ENCODE data around the gene CCDC146. TPM values are rescaled to one million over a fixed set of nuclear protein-coding genes. Genes with fewer than 3 reads are reported as not detected.
"Not testable (repeated sequence)": the region's sequence is repeated elsewhere in the genome, so short reads cannot be mapped to it uniquely, and the experiment has no call there.

Gene CCDC146
- total RNA-seq, 1 experiment from 2014 or later, result 14.6 TPM

- peak overlapping the region; percentile 88; the same call in 1 of the 2 replicates for H2AFZ ChIP-seq (ENCODE audit: low read length)
These were observed 6.4 kb downstream of the CCDC146 start for GRCh38 chr7:77128582-77129410.

GRCh38 chr7:77131781-77132180 lies 9.4 kb downstream of the CCDC146 start:
- H3K79me2 ChIP-seq (ENCODE audit: low read length); H2AFZ ChIP-seq (ENCODE audit: low read length); H3K4me2 ChIP-seq (ENCODE audit: low read depth, low read length, poor library complexity, severe bottlenecking); H3K27me3 ChIP-seq (ENCODE audit: low read length); H4K20me1 ChIP-seq (ENCODE audit: insufficient read depth, low read depth, low read length); H3K36me3 ChIP-seq (ENCODE audit: insufficient read depth, low read length); H3K27ac ChIP-seq (ENCODE audit: low read length); H3K9me2 ChIP-seq (replicated peaks; ENCODE audit: insufficient read depth, low read length); H3K9ac ChIP-seq (ENCODE audit: low read length); DNase-seq; H3K4me3 ChIP-seq (ENCODE audit: low read length); H3K9me3 ChIP-seq (ENCODE audit: low read length): not testable (repeated sequence)
- H3K4me1 ChIP-seq (ENCODE audit: low read length), result peaks cover 19% of the 10 kb centered on the region

More at GRCh38 chr7:77128582-77129410, 6.4 kb downstream of the CCDC146 start:
- not testable (repeated sequence) for H3K9me3 ChIP-seq (ENCODE audit: low read length); H4K20me1 ChIP-seq (ENCODE audit: insufficient read depth, low read depth, low read length); H3K79me2 ChIP-seq (ENCODE audit: low read length); H3K9me2 ChIP-seq (replicated peaks; ENCODE audit: insufficient read depth, low read length); H3K36me3 ChIP-seq (ENCODE audit: insufficient read depth, low read length); H3K4me3 ChIP-seq (ENCODE audit: low read length); H3K27me3 ChIP-seq (ENCODE audit: low read length)
- Histone ChIP-seq H3K9ac (ENCODE audit: low read length) (peak overlapping the region; percentile 40; the same call in 1 of the 2 replicates), H3K4me1 (ENCODE audit: low read length) (peaks cover 19% of the 10 kb centered on the region), H3K4me2 (ENCODE audit: low read depth, low read length, poor library complexity, severe bottlenecking) (peak overlapping the region; percentile 38), H3K27ac (ENCODE audit: low read length) (peak overlapping the region; percentile 50)
- DNase-seq, result peak; percentile 45

- not testable (repeated sequence) for H3K9ac ChIP-seq (ENCODE audit: low read length); H3K79me2 ChIP-seq (ENCODE audit: low read length); H3K4me1 ChIP-seq (ENCODE audit: low read length); H2AFZ ChIP-seq (ENCODE audit: low read length); H3K4me3 ChIP-seq (ENCODE audit: low read length); H3K4me2 ChIP-seq (ENCODE audit: low read depth, low read length, poor library complexity, severe bottlenecking); H4K20me1 ChIP-seq (ENCODE audit: insufficient read depth, low read depth, low read length); H3K36me3 ChIP-seq (ENCODE audit: insufficient read depth, low read length); H3K27me3 ChIP-seq (ENCODE audit: low read length); H3K9me2 ChIP-seq (replicated peaks; ENCODE audit: insufficient read depth, low read length); H3K9me3 ChIP-seq (ENCODE audit: low read length); H3K27ac ChIP-seq (ENCODE audit: low read length); DNase-seq
These were observed 16.3 kb downstream of the CCDC146 start for GRCh38 chr7:77138668-77139067.

GRCh38 chr7:77140291-77140690 lies 17.9 kb downstream of the CCDC146 start:
- not testable (repeated sequence) for H3K9me2 ChIP-seq (replicated peaks; ENCODE audit: insufficient read depth, low read length); DNase-seq; H3K4me3 ChIP-seq (ENCODE audit: low read length); H2AFZ ChIP-seq (ENCODE audit: low read length); H3K4me2 ChIP-seq (ENCODE audit: low read depth, low read length, poor library complexity, severe bottlenecking); H3K9me3 ChIP-seq (ENCODE audit: low read length); H3K27me3 ChIP-seq (ENCODE audit: low read length); H3K36me3 ChIP-seq (ENCODE audit: insufficient read depth, low read length); H3K4me1 ChIP-seq (ENCODE audit: low read length); H3K9ac ChIP-seq (ENCODE audit: low read length); H3K79me2 ChIP-seq (ENCODE audit: low read length); H3K27ac ChIP-seq (ENCODE audit: low read length); H4K20me1 ChIP-seq (ENCODE audit: insufficient read depth, low read depth, low read length)

GRCh38 chr7:77152232-77152631 lies 29.8 kb downstream of the CCDC146 start:
- not testable (repeated sequence) for H3K4me3 ChIP-seq (ENCODE audit: low read length); H3K79me2 ChIP-seq (ENCODE audit: low read length); H2AFZ ChIP-seq (ENCODE audit: low read length); H3K27ac ChIP-seq (ENCODE audit: low read length); H4K20me1 ChIP-seq (ENCODE audit: insufficient read depth, low read depth, low read length); H3K9ac ChIP-seq (ENCODE audit: low read length); H3K9me2 ChIP-seq (replicated peaks; ENCODE audit: insufficient read depth, low read length); H3K36me3 ChIP-seq (ENCODE audit: insufficient read depth, low read length); H3K27me3 ChIP-seq (ENCODE audit: low read length); H3K4me1 ChIP-seq (ENCODE audit: low read length); H3K4me2 ChIP-seq (ENCODE audit: low read depth, low read length, poor library complexity, severe bottlenecking); H3K9me3 ChIP-seq (ENCODE audit: low read length); DNase-seq

GRCh38 chr7:77154917-77155464 lies 32.6 kb downstream of the CCDC146 start:
- not testable (repeated sequence) for H3K36me3 ChIP-seq (ENCODE audit: insufficient read depth, low read length); DNase-seq; H3K9me2 ChIP-seq (replicated peaks; ENCODE audit: insufficient read depth, low read length); H3K79me2 ChIP-seq (ENCODE audit: low read length); H3K9me3 ChIP-seq (ENCODE audit: low read length); H4K20me1 ChIP-seq (ENCODE audit: insufficient read depth, low read depth, low read length); H3K9ac ChIP-seq (ENCODE audit: low read length); H3K4me2 ChIP-seq (ENCODE audit: low read depth, low read length, poor library complexity, severe bottlenecking); H3K27ac ChIP-seq (ENCODE audit: low read length); H2AFZ ChIP-seq (ENCODE audit: low read length); H3K4me3 ChIP-seq (ENCODE audit: low read length); H3K4me1 ChIP-seq (ENCODE audit: low read length); H3K27me3 ChIP-seq (ENCODE audit: low read length)

GRCh38 chr7:77155601-77156377 lies 33.4 kb downstream of the CCDC146 start:
- H3K79me2 ChIP-seq (ENCODE audit: low read length); H3K27ac ChIP-seq (ENCODE audit: low read length); H3K4me2 ChIP-seq (ENCODE audit: low read depth, low read length, poor library complexity, severe bottlenecking); H3K4me3 ChIP-seq (ENCODE audit: low read length); H2AFZ ChIP-seq (ENCODE audit: low read length); H4K20me1 ChIP-seq (ENCODE audit: insufficient read depth, low read depth, low read length); H3K9me3 ChIP-seq (ENCODE audit: low read length); H3K4me1 ChIP-seq (ENCODE audit: low read length); DNase-seq; H3K9me2 ChIP-seq (replicated peaks; ENCODE audit: insufficient read depth, low read length); H3K9ac ChIP-seq (ENCODE audit: low read length); H3K27me3 ChIP-seq (ENCODE audit: low read length); H3K36me3 ChIP-seq (ENCODE audit: insufficient read depth, low read length): not testable (repeated sequence)

- not testable (repeated sequence) for H3K79me2 ChIP-seq (ENCODE audit: low read length); H3K36me3 ChIP-seq (ENCODE audit: insufficient read depth, low read length); H3K9me3 ChIP-seq (ENCODE audit: low read length); H3K27ac ChIP-seq (ENCODE audit: low read length); H3K4me1 ChIP-seq (ENCODE audit: low read length); H3K9me2 ChIP-seq (replicated peaks; ENCODE audit: insufficient read depth, low read length); DNase-seq; H3K27me3 ChIP-seq (ENCODE audit: low read length); H3K9ac ChIP-seq (ENCODE audit: low read length); H3K4me3 ChIP-seq (ENCODE audit: low read length); H3K4me2 ChIP-seq (ENCODE audit: low read depth, low read length, poor library complexity, severe bottlenecking); H2AFZ ChIP-seq (ENCODE audit: low read length); H4K20me1 ChIP-seq (ENCODE audit: insufficient read depth, low read depth, low read length)
These were observed 34.6 kb downstream of the CCDC146 start for GRCh38 chr7:77157034-77157433.

Data from Karpas-422 (cell line).